GM18499 (cell line): Measurements from ENCODE around the gene FMC1.
"Not testable (repeated sequence)": the region's sequence is repeated elsewhere in the genome, so short reads cannot be mapped to it uniquely, and the experiment has no call there.

Source experiments
- ATAC-seq: cut with Tn5 transposase; IDR thresholded peaks from one replicate; pipeline ENCODE4 v1.9.1; 2021; ENCODE audit warnings: moderate number of reproducible peaks; ENCODE audit not compliant: insufficient read depth, unreplicated experiment

The FMC1 gene, protein sequence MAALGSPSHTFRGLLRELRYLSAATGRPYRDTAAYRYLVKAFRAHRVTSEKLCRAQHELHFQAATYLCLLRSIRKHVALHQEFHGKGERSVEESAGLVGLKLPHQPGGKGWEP

DNA sequence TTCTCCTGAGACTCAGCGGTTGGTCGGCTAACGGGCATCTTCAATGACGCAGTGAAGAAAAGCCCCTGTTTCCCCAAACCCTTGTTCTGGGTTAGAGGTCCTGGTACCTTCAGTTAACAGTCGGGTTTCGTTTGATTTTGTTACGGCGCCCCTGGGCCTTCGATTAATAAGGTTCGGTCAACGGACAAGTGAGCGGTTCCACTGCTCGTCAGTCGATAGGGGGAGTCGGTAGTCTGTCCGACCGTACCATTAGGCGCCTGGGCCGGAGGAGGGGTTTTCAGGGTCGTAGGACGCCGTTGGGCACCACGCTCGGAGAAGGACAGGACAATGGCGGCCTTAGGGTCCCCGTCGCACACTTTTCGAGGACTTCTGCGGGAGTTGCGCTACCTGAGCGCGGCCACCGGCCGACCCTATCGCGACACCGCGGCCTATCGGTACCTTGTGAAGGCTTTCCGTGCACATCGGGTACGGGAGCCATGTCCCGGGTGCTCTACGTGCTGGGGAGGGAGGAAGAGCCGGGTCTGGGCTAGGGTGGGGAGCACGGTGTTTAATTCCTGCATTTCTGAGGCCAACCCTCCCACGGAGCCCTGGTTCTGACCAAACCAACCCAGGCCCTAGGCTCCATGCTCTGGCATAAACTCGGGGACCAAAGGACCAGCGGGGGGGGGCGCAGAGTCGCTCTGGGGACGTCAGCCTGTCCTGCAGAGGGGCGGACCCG lies at the start of gene FMC1:
TSS of gene FMC1 (plus strand) at position 280 of the 718 bp plus-strand sequence. CDS start at position 328, 48 bp downstream.
- ATAC-seq: peak; percentile 27

DNA sequence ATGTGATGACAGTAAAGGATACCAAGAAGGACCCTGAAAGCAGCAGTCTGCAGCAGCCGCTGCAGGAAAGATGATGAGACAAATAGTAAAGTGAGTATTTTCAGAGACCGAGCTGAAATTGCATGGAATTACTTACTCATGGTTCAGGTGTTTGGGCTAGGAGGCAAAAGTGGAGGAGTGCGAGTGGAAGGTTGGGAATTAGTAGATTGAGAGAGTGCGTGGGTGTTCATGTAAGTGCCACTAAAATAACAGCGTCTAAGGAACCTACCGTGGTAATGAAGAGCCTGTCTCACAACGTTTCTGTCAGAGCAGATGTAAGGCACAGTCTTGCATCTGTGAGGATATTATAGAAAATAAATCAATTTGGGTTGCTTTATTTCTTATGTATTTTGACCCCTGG lies 48.3 kb upstream of the FMC1 start:
- ATAC-seq: no peak

DNA sequence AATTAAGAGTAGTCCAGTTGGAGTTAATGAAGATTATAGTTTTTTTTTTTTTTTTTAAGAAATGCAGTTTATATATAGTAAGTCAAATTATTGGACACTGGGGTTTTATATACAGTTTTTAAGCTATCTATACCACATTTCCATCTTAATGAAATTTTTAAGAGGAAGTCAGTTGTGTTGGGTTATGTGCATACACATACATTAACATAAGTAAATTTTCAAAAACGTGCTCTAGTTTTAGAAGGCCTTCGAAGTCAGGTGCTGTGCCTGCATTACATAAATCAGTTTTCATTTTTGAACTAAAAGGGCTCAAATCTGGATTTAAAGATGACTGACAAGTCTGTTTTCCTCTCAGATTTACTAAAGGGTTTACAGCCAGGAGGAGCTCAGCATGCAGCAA lies 47.6 kb upstream of the FMC1 start:
- no peak for ATAC-seq

DNA sequence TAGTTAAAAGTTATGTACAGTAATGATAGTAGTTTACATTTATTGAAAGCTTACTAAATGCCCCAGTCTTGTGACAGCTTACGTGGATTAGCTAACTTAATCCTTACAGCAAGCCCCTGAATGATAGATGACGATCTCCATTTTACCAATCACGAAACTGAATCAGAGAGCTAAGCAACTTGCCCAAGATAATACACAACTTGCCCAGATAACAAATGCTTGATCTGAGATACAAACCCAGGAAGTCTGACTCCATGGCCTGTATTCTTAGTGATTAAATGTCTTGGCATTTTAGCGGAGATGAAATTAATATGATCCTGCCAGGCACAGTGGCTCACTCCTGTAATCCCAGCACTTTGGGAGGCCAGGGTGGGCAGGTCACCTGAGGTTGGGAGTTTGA lies 46.9 kb upstream of the FMC1 start:
- ATAC-seq: no peak

DNA sequence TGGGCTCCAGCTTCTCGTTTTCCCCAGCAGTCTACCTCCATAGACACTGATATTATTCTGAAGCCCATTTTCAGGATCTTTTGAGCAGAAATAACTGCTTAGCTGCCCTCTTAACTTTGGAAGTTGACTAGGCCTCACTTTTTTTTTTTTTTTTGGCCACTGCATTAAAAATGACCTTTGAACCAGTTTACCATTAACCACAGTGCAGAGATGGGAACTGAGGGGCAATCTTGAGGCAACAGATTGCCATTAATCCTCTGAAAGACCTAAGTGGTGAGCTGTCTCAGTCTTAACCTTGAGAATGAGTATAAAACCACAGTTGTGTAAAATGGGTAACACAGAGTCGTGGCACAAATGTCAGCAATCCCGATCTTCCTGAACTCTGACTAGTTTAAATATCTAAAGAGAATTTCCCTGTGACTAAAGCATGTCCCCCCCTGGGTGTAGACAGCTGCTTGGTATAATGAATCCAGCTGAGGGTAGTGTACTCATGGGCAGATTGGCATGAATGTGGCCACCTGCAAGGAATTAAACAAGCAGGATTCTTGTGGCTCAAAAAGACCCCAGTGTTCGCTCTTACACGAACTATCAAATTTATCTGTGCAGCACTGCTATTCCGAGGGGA lies 46.1 kb upstream of the FMC1 start:
- no peak for ATAC-seq

DNA sequence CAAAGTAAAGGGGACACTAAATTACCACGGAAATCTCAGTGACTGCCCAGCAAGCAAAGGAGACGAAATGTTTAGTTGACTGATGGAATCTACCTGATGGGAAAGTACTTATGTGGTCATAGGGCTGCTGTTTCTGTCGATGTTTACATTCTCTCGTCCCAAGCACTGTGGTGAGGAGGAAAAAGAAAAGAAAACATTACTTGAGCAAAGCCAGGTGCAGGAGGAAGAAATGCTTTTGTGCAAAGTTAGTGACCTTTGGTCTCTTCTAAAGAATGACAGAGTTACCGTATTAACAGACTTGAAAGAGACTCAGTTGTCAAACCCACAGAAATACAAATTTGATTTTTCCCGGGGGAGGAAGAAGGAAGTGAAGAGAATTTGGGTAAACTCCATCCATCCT lies 43.3 kb upstream of the FMC1 start:
- no peak for ATAC-seq

DNA sequence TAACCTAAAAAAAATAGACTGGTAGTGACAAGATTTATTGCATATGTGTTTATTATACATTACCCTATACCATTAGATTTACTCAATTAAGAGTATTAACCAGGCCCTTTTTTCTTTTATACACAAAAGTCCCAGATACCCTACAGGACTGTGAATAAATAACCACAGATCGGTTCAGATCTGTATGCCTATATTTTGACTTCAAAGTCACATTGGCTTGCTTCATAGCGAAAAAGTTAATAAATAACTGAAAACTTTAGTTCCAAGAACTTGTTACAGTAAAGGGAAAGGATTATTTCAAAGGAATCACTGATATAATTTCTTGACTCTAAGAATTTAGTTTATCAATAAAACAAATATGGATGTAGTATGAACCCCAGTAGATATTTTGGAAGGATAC lies 41.8 kb upstream of the FMC1 start:
- ATAC-seq: no peak

DNA sequence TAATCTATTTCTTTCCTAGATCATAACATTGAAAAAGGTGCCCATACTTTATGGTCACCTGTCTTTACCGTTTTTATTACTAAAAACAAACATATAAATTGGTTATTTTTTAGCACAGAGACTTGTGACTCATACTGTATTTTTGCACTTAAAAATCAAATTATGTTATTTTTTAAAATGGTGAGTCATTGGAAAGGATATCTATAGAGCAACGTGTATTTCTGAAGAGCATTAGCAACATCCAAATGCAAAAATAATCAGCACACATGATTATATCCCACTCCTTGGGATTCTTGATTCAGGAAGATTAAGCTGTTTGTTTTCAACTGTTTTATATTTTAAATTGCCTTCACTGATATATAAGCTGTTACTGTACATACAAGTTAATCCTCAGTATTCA lies 40.7 kb upstream of the FMC1 start:
- no peak for ATAC-seq

DNA sequence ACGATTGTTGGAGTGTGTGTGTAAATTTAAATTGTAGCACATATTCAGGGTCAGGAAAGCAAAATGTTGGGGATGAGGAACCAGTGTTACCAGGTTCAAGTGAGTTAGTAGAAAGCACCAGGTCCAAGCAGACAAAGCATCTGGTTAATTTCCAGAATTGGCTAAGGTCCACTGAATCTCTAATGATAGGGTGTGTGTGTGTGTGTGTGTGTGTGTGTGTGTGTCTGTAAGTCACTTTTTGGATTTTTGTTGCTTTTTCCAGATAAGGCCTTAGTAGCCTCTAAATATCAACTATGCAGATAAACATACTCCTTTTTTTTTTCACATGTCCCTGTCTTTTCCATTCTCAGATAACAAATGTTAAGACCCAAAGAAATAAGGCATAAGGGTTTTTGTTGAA lies 36.6 kb upstream of the FMC1 start:
- ATAC-seq: no peak

DNA sequence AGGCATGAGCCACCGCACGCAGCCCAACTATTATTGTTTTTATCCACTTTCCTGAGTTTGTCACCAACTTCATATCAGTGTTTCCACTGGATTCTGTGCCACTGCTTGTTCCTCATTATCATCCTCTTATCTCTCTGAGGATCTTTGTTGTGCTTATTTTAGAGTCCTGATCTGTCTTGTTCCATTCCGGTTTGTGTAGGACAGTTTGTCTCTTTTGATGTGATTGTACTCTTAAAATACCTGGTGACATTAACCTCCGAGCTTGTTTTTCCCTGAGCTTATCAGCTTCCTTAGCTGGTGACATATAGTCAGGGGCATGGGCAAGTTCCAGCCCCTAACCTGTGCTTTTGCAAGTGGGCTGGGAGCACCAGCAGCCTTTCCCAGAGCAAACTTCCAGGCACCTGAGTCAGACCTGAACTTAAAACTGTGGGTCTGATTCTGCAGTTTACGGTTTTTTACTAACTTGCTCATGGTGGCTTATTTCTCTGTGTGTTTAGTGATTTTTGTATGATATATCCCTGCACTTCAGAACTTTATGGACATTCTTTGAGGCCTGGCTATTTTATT lies 23.1 kb upstream of the FMC1 start:
- ATAC-seq: no peak

DNA sequence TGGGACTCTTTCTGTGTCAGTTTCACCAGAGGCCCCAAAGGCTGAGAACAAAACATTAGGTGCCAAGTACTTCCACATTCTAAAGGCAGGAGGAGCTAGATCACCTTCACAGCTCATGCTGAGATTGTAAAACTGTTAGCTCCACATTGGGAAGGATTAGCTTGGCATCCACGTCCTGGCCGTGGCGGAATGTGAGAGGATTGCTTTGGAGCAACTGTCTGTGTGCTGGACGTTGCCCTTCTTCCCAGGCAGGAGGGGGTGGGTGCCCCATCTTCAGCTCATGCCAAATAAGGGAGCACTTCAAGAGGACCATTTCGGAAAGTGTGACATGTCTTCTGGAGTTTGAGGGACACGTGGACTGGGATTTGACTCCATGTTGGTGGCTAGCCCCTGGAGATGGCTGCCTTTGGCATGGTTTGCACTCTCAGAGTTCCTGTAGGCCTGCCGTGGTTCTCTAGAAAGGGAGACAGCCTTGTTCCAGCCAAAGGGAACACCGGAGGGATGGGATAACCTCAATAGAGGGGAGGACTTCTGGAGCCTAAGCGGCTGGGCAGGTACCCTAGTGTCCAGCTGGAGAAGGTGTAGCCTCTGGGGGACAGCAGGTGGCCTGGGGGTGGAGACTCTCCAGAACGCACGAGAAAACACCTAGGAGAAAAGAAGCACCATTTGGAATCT lies 19.9 kb upstream of the FMC1 start:
- ATAC-seq: no peak

DNA sequence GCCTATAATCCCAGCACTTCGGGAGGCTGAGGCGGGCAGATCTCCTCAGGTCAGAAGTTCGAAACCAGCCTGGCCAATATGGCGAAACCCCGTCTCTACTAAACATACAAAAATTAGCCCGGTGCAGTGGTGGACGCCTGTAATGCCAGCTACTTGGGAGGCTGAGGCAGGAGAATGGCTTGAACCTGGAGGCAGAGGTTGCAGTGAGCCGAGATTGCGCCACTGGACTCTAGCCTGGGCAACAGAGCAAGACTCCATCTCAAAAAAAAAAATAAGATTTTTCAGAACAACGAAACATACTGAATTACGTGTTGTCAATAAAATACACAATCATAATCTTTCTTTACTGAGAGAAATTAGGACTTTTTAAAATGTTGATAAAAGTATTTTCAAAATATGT lies 16.4 kb upstream of the FMC1 start:
- not testable (repeated sequence) for ATAC-seq

DNA sequence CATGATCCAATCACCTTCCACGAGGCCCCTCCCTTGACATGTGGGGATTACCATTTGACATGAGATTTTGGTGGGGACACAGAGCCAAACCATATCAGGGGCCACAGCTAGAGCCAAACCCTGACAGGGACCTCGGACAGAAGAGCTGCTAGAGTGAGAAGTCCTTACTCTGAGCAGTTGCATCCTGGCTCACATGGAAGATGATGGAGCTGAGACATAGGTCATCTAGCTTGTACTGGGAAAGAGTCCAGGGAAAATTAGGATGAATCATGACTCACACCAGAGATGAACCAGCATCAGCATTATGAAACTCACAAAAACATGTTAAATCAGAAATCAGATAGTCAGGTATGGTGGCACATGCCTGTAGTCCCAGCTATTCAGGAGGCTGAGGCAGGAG lies 12.8 kb upstream of the FMC1 start:
- ATAC-seq: no peak

DNA sequence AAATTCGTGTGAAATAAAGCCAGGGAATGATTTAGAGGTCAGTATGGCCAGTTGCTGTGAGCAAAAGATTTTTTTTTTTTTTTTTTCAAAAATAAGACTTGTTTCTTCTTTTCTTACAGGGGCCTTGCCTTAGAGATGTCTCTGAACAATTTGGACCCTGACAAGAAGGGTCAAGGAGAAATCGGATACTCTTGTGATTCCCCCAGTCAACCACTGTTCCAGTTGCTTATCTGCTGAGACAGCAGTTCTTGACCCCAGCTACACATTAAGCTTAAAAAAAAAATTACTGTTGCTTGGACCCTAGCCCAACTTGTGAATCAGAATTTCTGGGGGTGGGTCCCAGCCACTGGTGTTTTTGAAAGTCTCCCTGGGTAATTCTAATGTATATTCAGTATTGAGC lies 12.0 kb upstream of the FMC1 start:
- no peak for ATAC-seq

DNA sequence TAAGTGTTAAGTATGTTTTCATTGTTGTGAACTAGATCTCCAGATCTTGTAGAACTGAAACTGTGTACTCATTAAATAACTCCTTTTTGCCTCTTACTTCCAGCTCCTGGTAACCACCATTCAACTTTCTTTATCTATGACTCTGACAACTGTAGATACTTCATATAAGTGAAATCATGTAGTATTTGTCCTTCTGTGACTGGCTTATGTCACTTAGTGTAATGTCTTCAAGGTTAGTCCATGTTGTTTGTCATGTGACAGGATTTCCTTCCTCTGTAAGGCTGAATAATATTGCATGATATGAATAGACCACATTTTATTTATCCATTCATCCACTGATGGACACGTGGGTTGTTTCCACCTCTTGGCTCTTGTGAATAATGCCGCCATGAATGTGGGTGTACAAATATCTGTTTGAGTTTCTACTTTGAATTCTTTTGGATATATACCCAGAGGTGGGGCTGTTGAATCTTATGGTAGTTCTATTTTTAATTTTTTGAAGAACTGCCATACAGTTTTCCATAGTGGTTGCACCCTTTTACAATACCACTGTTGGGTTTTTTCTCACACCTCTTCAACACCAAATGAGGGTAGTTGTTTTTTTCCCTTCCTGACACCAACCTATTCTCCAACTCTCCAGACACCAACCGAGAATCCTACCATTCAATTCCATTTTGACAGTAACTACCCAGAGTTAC lies 10.7 kb upstream of the FMC1 start:
- no peak for ATAC-seq

DNA sequence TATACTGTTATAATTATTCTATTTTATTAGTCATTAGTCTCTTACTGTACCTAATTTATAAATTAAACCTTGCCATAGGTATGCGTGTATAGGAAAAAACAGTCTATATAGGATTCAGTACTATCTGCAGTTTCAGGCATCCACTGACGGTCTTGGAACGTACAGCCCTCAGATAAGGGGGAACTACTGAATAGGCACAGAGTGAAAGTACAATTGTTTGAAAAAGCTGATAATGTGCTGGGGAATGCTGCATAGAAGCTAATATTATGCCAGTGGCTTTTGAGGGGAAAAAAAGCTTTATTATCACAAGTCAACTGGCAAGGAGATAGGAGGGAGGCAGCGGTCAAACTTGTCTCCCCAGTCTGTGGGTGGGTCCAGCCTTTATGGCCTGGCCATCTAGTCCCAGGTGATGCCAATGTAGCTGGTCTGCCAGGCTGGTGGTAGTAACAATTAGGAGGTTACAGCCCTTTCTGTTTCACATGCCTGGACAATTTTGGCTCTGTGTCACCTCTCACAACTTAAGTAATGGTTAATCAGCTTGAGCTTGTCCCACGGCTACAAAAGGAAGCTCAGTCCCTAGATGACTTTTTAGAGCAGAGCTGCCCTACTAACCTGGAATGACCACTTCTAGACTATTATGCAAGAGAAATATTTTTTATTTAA lies 8.3 kb upstream of the FMC1 start:
- no peak for ATAC-seq

DNA sequence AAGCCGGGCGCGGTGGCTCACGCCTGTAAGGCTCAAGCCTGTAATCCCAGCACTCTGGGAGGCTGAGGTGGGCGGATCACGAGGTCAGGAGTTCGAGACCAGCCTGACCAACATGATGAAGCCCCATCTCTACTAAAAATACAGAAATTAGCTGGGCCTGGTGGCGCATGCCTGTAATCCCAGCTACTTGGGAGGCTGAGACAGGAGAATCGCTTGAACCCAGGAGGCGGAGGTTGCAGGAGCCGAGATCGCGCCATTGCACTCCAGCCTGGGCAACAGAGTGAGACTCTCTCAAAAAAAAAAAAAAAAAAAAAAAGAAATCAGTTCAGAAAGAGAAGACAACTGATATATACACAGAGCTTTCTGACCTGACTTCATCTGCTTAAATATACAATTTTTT lies 7.7 kb upstream of the FMC1 start:
- not testable (repeated sequence) for ATAC-seq

DNA sequence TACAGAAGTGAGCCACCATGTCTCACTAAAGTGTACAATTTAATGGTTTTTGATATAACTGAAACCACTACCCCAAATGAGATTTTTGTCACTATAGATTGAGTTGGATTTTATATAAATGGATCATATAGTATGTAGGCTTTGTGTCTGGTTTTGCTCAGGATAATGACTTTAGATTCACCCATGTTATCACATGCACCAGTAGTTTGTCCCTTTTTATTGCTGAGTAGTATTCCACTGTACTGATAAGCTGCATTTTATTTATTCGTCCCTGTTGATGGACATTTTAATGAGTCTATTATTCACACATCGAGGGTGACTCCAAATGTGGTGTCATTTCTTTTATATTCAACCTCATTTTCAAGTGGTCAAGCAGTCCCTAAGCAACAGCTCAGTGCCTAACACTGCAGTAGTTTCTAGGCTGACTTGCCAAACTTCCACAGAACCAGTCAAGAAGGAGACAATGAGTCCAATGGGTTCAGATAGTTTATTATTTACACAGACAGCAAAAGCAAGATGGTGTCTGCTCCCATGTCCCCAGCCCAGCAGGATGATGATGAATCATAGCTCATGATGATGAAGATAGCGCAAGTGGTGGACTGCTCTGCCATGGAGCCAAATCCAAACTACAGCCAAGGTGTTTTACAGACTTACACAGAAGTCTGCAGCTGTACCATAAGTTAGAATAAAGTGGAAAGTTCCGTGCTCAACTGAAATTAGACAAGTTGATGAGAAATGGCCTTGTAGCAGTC lies 6.6 kb upstream of the FMC1 start:
- ATAC-seq: no peak

DNA sequence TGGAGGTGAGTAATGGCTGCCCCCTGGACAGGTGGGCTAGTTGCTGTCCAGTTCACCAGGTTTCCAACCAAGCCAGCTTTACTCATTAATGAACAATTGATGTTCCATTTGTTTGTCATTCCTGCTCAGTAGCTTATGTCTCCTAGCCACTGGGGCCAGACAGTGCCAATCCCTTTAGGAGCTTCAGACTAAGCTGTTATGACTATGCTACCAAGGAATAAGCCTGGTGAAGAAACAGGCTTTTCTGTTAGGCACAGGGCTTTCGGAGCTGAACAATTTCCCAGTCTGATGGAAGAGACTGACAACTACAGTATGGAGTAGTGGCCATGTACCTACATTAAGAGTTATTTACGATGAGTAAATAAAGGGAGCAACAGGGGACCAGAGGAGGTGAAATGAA lies 2.1 kb upstream of the FMC1 start:
- no peak for ATAC-seq
